ENCODE results near the gene ANKS1B.

ANKS1B gene

GRCh38 chr12:99959549-99960170 is 25.1 kb downstream of the ANKS1B start:
- DNase-seq (ENCODE audit: low spot score) = no peak

- DNase-seq (ENCODE audit: low spot score) = no peak
Observed at GRCh38 chr12:99957866-99958466, 26.8 kb downstream of the ANKS1B start.

GRCh38 chr12:99954724-99955123 is 30.0 kb downstream of the ANKS1B start:
- no peak for DNase-seq (ENCODE audit: low spot score)

GRCh38 chr12:99948370-99948769 is 36.4 kb downstream of the ANKS1B start:
- no peak for DNase-seq (ENCODE audit: low spot score)

- DNase-seq (ENCODE audit: low spot score) = no peak
Observed at GRCh38 chr12:99946131-99946530, 38.6 kb downstream of the ANKS1B start.

- DNase-seq (ENCODE audit: low spot score) = no peak
Observed at GRCh38 chr12:99935608-99936007, 49.1 kb downstream of the ANKS1B start.

- DNase-seq (ENCODE audit: low spot score) = no peak
Observed at GRCh38 chr12:99926511-99927169, 58.1 kb downstream of the ANKS1B start.

GRCh38 chr12:99920353-99920960 is 64.3 kb downstream of the ANKS1B start:
- DNase-seq (ENCODE audit: low spot score) = no peak

GRCh38 chr12:99917711-99918402 is 66.9 kb downstream of the ANKS1B start:
- no peak for DNase-seq (ENCODE audit: low spot score)

GRCh38 chr12:99916555-99916954 is 68.2 kb downstream of the ANKS1B start:
- no peak for DNase-seq (ENCODE audit: low spot score)

GRCh38 chr12:99915251-99916082 is 69.3 kb downstream of the ANKS1B start:
- no peak for DNase-seq (ENCODE audit: low spot score)

- DNase-seq (ENCODE audit: low spot score) = no peak
Observed at GRCh38 chr12:99914206-99914605, 70.5 kb downstream of the ANKS1B start.

- DNase-seq (ENCODE audit: low spot score) = no peak
Observed at GRCh38 chr12:99911967-99912366, 72.8 kb downstream of the ANKS1B start.

- no peak for DNase-seq (ENCODE audit: low spot score)
Observed at GRCh38 chr12:99911081-99911480, 73.7 kb downstream of the ANKS1B start.

- no peak for DNase-seq (ENCODE audit: low spot score)
Observed at GRCh38 chr12:99910342-99910741, 74.4 kb downstream of the ANKS1B start.

- DNase-seq (ENCODE audit: low spot score) = no peak
Observed at GRCh38 chr12:99906786-99907579, 77.8 kb downstream of the ANKS1B start.

- no peak for DNase-seq (ENCODE audit: low spot score)
Observed at GRCh38 chr12:99901181-99901580, 83.6 kb downstream of the ANKS1B start.

GRCh38 chr12:99898645-99899044 is 86.1 kb downstream of the ANKS1B start:
- DNase-seq (ENCODE audit: low spot score) = no peak

- no peak for DNase-seq (ENCODE audit: low spot score)
Observed at GRCh38 chr12:99879439-99879838, 105.3 kb downstream of the ANKS1B start.

- DNase-seq (ENCODE audit: low spot score) = no peak
Observed at GRCh38 chr12:99875081-99875480, 109.7 kb downstream of the ANKS1B start.

- no peak for DNase-seq (ENCODE audit: low spot score)
Observed at GRCh38 chr12:99870085-99870484, 114.7 kb downstream of the ANKS1B start.

Measured in CD4-positive, alpha-beta T cell treated with Interleukin-15 for 4 hours (primary cell).